Fibroblast of peridontal ligament (primary cell): ENCODE data around the gene C10orf71.

ENCODE experiments used
- DNase-seq: peaks from one replicate; pipeline ENCODE4 v3.0.0-alpha.2; 2010; ENCODE audit errors: extremely low read depth

The C10orf71 gene

GRCh38 chr10:49332333-49332732, 33.4 kb downstream of the C10orf71 start:
- DNase-seq: no peak

GRCh38 chr10:49332768-49333167, 33.8 kb downstream of the C10orf71 start:
- no peak for DNase-seq

- DNase-seq: no peak
Observed at GRCh38 chr10:49333192-49333591, 34.2 kb downstream of the C10orf71 start.

- DNase-seq: no peak
Observed at GRCh38 chr10:49334964-49335363, 36.0 kb downstream of the C10orf71 start.

GRCh38 chr10:49335364-49335972, 36.5 kb downstream of the C10orf71 start:
- no peak for DNase-seq

GRCh38 chr10:49338604-49339003, 39.6 kb downstream of the C10orf71 start:
- DNase-seq: no peak

- DNase-seq: no peak
Observed at GRCh38 chr10:49344840-49345239, 45.9 kb downstream of the C10orf71 start.

- no peak for DNase-seq
Observed at GRCh38 chr10:49347342-49347741, 48.4 kb downstream of the C10orf71 start.

- no peak for DNase-seq
Observed at GRCh38 chr10:49347827-49348226, 48.9 kb downstream of the C10orf71 start.

- no peak for DNase-seq
Observed at GRCh38 chr10:49348593-49348992, 49.6 kb downstream of the C10orf71 start.

GRCh38 chr10:49349390-49349789, 50.4 kb downstream of the C10orf71 start:
- DNase-seq: no peak

GRCh38 chr10:49350138-49350537, 51.2 kb downstream of the C10orf71 start:
- no peak for DNase-seq

GRCh38 chr10:49350846-49351532, 52.0 kb downstream of the C10orf71 start:
- no peak for DNase-seq

- no peak for DNase-seq
Observed at GRCh38 chr10:49351669-49352068, 52.7 kb downstream of the C10orf71 start.

- no peak for DNase-seq
Observed at GRCh38 chr10:49352323-49352722, 53.4 kb downstream of the C10orf71 start.

GRCh38 chr10:49353026-49353894, 54.3 kb downstream of the C10orf71 start:
- DNase-seq: no peak

GRCh38 chr10:49353895-49354566, 55.1 kb downstream of the C10orf71 start:
- no peak for DNase-seq

- no peak for DNase-seq
Observed at GRCh38 chr10:49354593-49354992, 55.6 kb downstream of the C10orf71 start.

- no peak for DNase-seq
Observed at GRCh38 chr10:49355221-49355620, 56.3 kb downstream of the C10orf71 start.

- no peak for DNase-seq
Observed at GRCh38 chr10:49356181-49356580, 57.2 kb downstream of the C10orf71 start.

- DNase-seq: no peak
Observed at GRCh38 chr10:49356944-49357343, 58.0 kb downstream of the C10orf71 start.

GRCh38 chr10:49357910-49358309, 58.9 kb downstream of the C10orf71 start:
- DNase-seq: no peak
